DOHH2 (cell line): Measurements from ENCODE around the gene METTL8.

Experiments
- EZH2phosphoT487 ChIP-seq: fragments of 200-600 bp; sonication (generic); IDR thresholded peaks from 2 replicates; pipeline ENCODE4 v1.6.1; 2017; ENCODE audit warnings: borderline replicate concordance, mild to moderate bottlenecking, antibody characterized with exemption, low read length, moderate library complexity, mixed read lengths
- TF ChIP-seq, protein P1 (sequence below): fragments of 200-600 bp; sonication (generic); IDR thresholded peaks from one replicate; pipeline ENCODE4 v1.5.1; 2014; ENCODE audit warnings: antibody characterized with exemption, mild to moderate bottlenecking, low read depth, low read length; ENCODE audit not compliant: poor library complexity, severe bottlenecking

DNA sequence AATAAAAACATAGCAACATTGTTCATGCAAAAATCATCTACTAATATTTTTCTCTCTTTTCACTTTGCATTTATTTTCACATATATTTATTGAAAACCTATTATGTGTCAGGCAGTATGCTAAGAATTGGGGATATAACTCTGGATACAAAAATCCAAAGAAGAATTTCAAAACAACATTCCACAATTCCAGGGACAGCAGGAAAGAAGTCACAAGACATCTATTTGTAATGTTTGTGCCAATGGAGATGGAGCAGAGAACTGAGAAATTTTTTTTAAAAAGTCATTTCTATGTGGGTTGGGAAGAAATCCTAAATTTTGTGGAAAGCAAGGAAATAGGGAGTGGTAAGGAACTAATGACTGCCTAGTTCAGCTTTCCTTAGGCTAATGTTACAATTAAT, 144.5 kb downstream of the METTL8 start:
- TF ChIP-seq, protein P1, sequence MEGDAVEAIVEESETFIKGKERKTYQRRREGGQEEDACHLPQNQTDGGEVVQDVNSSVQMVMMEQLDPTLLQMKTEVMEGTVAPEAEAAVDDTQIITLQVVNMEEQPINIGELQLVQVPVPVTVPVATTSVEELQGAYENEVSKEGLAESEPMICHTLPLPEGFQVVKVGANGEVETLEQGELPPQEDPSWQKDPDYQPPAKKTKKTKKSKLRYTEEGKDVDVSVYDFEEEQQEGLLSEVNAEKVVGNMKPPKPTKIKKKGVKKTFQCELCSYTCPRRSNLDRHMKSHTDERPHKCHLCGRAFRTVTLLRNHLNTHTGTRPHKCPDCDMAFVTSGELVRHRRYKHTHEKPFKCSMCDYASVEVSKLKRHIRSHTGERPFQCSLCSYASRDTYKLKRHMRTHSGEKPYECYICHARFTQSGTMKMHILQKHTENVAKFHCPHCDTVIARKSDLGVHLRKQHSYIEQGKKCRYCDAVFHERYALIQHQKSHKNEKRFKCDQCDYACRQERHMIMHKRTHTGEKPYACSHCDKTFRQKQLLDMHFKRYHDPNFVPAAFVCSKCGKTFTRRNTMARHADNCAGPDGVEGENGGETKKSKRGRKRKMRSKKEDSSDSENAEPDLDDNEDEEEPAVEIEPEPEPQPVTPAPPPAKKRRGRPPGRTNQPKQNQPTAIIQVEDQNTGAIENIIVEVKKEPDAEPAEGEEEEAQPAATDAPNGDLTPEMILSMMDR: no peak
- TF ChIP-seq EZH2phosphoT487: no peak
